HG02798 (cell line): Measurements from ENCODE around the gene PTGDR2.
A peak's percentile ranks its signal among the peaks of the same experiment; 100 is the strongest.

ENCODE experiments used
- ATAC-seq: cut with Tn5 transposase; IDR thresholded peaks from one replicate; pipeline ENCODE4 v1.9.1; 2021; ENCODE audit warnings: mild to moderate bottlenecking; ENCODE audit not compliant: unreplicated experiment, poor library complexity

Gene PTGDR2

DNA sequence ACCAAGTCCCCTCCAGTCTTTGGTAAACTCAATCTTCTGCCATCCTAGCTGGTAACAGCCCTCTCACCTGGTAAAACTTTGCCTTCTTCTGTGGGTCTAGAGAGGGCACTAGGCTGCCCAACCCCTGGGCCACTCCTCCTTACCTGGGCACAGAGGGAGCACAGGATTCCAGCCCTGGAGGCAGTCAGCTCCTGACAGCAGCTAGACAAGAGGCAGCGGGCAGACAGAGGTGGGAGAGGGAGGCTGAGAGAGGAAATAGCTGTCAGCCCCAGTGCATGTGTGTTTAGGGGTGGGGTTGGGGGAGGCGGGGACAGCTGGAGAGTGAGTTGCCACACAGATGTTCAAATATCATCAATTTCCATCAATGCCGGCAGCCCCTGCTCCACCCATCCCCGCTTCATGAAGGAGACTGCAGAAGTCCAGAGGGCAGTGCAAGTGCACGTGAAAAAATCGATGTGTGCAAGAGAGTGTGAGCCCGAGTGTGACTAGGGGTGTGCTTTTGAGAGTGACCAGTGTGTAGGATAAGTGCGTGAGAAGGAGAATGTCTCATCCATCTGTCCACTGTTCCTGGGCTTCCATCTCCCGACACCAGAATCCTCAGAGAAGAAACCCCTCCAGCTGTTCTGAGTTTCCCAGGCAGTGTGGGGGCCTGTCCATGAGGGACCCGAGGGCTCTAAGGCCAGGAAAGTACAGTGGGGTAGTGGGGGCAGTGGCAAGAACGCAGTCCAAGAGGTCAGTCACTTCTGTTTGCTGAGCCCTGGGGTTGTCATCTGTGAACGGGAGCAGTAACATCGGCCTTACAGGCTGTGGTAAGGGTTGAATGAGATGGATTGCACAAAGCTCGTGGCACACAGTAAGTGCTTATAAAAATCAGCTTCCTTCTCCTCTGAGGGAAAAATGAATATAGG is at the start of gene PTGDR2:
PTGDR2 (minus strand) TSS at position 225 of the 908 bp plus-strand sequence. CDS start 2,228 bp downstream, outside the sequence.
- no peak for ATAC-seq

DNA sequence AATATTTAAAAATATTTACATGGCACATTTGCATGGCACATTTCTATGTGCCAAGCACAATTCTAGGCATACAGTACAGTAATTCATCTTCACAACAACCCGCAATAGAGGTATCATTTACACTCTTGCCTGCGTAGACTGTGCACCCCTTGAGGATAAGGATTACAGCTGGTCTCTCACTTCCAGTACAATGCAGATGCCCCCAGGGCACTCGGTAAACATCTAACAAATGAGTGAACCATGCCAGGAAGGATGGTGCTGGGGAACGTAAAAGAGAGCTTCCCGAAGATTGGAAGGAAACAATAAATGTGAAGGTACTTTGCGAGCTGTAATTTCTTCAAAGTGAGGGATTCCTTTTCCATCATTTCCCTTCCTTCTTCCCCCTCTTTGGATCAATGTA is 49.3 kb upstream of the PTGDR2 start:
- no peak for ATAC-seq

DNA sequence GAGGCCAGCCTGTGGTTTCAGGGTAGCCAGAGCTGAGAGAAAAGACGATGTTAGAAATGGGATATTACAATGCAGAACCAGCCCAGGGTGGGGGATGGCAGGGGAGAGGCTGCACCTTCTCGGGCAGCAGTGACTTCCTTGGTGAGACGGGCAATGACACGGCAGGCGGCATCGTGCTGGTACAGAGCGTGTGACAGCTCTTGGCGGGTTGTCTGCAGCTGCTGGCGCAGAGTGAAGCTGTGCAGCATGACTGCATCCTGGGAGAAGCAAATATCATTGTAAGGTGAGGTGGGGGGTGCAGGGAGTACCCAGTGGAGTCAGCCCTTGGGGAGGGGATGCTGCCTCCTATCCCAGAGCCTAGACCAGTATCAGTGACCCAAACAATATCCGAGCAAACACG is 46.9 kb upstream of the PTGDR2 start:
- ATAC-seq = no peak

DNA sequence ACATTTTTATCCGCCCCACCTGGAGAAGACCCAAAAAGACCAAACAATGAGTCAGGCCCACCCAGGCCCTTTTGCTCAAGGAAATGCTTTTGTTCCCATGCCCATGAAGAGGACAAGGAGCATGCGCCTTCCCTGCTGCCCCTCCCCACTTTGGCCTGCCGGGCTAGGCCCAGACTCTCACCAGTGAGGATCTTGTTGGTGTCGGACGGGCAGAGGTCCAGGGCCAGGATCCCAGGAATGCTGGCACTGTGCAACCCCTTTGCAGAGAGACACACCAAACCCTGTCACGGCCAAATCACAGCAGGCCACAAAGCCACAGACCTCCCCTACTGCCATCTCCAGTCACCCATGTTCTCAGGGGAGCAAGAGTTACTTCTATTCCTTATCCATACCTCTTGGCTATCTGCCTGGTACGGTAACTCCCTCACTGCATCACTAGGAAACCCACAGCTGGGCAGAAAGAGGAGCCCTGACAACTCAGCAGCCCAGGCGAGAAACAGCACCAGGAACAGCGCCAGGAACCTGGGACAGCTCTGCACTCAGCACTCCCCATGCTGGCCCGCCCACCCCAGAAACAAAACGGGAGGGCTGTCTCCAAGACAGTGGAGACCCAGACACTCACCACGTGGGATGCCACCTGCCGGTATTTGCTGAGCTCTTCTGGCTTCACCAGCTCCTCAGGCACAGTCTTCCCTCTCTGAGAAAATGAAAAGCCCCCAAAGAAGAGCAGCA is 45.1 kb upstream of the PTGDR2 start:
- ATAC-seq = no peak

DNA sequence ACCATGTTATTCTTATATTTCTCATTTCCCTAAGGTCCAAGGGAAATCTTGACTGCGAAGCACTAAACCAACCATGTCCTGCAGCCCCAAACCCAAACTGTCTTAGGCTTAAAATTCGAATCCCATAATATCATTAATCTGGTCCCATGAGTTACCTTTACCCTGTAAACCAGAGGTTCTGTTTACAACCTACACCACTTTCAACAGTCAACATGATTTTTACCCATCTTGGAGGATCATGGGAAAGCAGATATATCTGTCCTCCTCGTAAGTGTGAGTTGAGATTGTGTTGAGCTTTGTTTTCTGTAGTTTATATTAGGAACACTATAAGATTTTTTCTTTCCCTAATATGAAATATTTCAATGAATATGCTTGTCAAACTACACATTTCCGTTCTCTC is 44.2 kb upstream of the PTGDR2 start:
- no peak for ATAC-seq

DNA sequence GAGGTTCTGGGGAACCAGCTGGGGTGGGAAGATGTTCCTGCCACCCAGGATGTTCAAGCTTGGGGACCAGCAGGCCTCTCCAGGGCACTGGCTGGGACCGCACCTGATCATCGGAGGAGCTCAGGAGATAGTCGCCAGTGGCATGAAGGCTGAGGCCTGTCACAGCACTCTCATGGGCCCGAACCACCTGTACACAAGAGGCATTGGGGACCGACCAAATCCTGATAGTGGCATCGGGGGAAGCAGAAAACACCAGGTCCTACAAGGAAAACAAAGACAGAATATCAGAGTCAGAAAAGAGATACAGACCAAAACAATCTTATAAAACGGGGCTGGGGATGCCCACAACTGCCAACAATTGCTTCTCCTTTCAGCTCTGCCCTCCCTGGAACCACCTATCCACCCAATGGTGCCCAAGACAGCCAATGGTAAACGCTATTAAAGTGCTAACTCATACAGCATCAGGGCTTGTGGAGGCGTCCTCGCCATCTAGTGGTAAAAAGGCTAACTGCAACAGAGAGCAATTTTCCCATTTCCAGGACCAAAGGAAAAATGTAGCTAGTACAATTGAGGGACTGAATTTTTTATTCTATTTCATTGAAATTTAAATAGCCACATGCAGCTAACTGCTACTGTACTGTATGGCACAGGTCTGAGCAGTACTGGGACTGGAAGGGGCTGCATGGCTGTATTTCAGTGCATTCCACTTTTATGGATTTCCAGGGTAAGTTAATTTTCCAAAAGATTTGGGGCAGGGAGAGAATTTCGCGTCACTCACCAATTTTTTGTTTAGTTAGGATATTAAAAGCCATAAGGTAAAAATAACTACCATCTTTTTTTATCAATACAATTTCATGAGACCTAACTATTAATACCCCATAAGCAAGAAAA is 43.5 kb upstream of the PTGDR2 start:
- peak; percentile 55 for ATAC-seq

DNA sequence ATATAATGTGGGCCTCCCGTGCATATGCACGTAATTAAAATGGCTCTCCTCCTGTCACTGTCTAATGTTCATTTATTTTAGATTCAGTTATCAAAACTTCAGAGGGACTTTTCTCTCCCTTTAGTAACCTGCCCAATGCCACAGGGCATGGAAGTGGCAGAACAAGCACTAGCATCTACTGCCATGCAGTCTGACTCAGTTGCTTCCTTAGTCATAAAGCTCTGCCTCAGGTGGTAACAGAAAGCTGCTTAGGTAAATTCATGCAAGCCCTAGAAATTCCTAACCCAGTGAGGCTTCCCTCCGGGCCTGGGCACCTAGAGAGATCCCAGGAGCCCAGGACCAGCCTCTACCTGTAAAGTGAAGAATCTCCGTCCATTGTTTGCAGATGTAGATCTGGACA is 41.7 kb upstream of the PTGDR2 start:
- no peak for ATAC-seq

DNA sequence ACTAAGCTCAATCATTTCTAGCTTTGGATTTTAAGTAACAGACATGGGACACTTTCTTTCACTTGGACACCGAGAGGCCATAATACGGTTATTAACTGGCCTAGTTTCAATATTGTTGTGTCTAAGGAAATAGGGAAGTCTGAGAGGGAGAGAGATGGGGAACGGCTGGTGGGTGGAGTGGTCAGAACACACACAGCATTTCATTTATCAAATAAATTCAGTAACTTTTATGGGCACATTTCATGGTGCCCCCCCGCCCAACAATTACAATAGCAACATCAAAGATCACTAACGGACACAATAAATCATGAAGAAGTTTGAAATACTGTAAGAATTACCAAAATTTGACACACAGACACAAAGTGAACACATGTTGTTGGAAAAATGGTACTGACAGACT is 39.9 kb upstream of the PTGDR2 start:
- ATAC-seq = no peak

DNA sequence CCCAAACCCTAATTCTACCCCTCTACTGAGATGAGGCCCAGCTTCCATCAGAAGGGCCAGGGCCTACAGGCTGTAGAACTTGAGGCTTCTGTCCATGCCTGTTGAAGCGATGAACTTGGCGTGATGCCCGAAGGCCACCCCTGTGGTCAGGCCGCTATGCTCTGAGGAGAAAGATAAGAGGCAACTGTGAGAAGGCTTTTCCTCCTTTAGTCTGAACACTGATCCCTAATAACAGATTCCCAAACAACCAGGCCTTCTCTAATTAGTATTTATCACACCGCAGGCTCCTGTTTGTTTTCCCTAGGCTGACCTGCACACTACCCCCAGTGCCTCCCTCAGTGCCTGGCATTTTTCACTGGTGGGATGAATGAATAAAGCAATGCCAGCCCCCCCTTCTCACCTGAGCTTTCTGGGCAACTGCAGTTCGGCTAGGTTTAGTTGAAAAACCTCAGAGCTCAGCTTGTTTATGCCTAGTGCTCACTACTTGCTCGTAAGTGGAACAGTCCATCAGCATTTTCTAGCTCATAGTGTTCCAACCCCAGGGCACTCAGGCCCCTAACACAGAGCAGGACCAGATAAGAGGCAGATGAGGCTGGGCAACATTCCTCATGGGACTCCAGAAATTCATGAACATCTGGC is 35.5 kb upstream of the PTGDR2 start:
- ATAC-seq = no peak

DNA sequence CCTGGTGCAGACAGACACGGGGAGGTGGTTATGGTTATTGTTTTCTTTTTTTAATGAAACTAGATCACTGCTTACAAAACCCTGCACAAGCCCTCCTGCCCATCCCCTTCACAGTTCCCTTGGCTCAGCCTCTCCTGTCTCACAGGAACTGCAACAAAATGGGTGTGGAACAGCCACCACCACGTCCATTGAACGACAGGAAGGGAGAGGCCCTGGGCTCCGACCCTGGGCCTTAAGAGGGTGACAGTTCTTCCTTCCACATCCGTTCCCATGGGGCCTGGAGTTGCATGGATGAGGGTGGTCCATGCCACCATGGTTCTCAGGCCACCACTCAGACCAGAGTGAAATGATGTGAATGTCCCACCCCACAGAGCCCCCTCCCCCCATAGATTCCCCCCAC is 34.9 kb upstream of the PTGDR2 start:
- no peak for ATAC-seq

DNA sequence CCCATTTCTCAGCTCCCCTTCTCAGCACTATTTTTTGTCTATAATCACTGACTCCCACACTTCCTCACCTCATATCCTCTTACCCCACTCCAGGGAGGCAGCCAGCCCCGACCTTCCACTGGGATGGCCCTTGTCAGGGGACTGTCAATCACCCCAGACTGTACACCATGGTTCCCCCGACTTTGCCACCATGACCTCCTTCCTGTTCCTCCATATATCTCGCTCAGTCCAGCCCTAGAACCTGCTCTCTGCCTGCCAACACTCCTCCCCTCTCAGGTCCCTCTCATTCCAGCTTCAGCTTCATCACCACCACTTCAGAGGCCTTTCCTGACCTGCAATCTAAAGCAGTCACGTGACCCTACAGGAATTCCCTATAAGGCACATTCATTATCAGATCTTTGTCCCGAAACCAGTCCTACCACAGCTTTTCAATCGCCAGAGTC is 34.1 kb upstream of the PTGDR2 start:
- ATAC-seq = no peak

DNA sequence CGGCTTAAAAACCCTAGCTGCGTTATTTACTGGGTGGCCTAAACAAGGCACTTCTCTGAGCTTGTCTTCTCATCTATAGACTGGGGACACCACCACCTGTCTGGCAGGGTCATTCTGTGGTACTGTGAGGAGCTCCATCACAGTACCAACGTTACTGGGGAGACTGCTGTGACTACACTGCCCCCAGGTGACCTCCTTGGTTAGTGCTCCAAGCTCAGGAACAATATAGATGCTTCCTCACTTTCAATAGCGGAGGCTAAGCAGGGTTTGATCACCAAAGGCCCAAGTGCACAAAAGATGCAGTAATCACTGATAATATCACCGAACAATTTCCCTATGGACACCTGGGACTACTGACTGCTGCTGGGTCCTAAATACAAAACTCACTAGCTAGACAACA is 31.8 kb upstream of the PTGDR2 start:
- ATAC-seq = peak; percentile 47

DNA sequence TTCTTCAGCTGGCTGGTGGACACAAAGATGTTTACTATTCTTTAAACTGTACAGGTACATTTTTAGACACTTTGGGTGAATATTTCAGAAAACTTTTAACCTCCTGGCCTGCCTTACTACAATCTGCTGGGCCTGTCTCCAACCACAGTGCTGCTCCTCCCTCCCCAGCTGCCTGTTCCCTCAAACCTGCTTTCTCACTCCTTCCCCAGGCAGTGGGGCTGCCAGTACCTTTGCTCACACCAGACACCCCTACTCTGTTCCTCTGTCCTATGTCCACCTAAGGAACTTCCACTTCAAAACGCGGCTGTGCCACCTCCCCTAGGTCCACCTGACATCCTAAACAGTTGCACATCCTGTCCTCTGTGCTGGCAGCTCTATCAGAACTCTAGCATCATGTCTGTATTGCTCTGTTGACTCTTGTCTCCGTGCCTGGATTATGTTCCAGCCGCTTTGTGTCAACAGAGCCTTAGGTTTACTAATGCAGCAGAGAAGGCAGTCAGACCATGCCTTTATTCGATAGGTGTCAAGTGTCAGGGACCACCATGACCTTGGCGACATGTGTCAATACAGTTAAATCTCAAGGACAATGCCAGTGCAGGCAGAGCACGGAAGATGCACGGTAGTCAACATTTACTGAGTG is 25.0 kb upstream of the PTGDR2 start:
- ATAC-seq = no peak

DNA sequence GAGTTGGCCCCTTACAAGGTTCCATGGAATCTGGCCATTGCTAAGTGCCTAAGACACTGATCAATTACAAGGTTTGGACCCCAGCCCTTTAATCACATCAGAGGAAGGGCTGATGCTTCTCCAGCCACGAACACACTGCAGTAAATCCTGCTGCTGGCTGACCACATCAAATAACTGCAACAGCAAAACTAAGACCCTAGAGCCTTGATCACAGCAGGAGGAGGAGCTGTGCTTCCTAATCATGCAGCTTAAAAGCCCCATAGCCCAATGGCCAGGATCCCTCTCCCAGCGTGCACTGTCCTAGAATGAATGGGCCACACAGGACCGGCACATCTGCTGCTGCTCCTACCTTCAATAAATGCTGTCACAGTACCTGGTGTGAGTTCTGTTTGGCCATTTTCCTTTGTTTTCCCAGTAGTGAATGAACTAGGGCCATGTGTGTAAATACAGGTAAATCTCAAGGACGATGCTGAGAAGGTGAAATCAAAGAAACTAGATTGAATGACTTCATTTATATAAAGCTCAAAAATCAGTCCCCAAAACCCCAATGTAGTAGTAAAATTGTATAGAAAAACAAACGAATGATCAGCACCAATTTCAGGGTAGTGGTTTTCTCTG is 24.3 kb upstream of the PTGDR2 start:
- no peak for ATAC-seq

DNA sequence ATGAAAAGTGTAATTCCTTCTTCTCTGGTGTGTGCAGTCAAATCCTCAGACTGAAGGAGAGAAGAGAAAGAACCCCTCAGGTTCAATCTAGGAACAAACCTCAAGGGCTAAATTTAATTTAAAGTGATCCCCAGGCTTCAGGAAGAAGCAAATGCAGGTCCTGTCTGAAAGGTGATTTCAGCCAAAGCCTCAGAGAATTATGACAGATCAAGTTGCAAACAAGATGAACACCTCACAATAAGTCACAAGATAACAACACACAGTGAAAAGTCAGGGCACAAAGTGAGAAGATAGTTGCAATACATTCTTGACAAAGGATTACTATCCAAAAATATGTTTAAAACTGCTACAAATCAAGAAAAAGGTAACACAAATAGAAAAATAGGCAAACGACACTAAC is 23.4 kb upstream of the PTGDR2 start:
- no peak for ATAC-seq

DNA sequence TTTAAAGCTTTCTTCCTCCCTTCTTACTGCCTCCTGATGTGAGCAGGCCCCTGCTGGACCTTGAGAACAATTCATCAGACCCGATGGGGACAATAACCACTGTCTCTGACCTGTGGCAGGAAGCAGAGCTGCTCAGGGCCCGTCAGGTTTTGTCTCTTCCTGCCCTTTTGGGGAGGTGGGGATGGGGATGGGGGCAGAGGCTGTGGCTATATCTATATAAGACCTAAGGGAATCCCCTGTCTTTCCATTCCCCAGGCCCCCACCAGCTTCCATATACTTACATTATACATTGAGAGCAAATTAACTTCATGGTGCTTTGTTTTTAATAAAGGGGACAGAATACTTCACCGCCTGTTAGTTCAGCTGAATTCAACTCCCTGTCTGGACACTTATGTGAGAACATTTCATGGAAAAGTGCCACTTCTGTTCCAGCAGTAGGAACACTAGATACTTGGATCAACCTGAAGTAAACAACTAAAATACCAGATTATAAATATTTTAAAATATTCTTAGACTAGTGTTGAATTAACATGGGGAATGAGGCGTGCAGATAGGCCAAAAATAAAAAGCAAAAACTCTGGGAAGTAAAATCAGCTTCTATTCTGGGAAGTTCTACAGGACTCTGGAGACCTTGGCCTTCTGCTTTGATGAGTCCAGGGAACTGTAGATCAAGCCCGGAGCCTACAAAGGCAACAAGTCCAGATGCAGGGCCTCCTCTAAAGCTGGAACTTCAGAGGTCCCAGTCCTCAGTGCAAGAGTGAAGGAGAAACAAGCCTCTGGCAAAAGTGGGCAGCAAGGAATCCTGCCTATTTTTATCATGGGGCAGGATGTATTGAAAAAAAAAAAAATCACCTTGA is 22.7 kb upstream of the PTGDR2 start:
- no peak for ATAC-seq

DNA sequence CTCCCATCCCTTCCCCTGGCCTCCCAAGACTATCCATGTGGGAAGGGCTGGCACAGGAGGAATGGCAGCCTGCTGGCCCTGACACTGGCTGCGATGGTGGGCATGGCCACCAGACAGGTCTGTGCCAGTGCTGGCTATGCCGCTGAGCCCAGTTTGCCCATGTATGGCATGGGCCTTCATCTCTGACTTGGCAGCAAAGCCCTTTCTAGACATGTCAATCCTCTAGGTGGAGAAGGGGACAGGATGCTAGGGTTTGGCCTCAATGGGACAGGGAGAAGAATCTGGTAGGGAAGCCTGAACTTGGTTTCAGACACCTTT is 20.4 kb upstream of the PTGDR2 start:
- ATAC-seq = no peak

DNA sequence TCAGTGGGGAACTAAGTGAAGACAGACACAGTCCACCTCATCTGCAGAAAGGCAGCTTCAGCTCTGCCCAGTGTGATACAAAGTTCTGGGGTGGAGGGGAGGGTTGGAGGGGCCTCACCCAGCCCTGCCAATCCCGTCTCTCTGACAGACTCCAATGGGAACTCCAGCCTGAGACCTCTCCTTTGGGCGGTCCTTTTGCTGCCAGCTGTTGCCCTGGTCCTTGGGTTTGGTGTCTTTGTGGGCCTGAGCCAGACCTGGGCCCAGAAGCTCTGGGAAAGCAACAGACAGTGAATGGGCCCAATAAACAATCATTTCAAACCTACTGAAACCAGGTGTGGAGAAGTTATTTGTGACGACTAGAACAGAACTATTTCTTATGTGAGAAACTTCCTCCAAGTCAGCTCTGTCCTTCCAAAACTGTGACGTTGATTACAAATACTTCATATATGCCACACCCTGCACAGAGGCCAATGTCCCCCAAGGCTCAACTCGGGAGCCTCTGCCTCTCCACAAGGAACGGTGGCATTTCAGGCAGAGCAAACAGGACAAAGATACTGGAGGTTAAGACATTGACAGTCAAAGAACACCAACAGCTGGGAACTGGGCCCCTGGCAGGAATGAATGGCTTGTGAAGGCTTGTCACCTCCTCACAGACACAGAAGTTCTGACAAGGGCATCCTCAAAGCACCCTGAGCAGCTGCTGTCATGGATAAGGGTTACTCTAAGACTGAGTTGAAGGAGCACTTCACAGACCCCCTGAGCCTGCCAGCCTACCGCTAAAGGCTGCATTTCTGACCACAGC is 19.8 kb upstream of the PTGDR2 start:
- no peak for ATAC-seq
